Psoas muscle (tissue), 8 donors: ENCODE measurements around the gene NFIC. TPM values are rescaled to one million over a fixed set of nuclear protein-coding genes. Genes with fewer than 3 reads are reported as not detected.

Experiments used
- ATAC-seq, 4 donors: fragments of 200-7000 bp; cut with Tn5 transposase; one replicate each; pipeline ENCODE4 v1.9.1; 2020; ENCODE audit warnings: moderate library complexity in 3 of 4, mild to moderate bottlenecking in 2 of 4
- DNase-seq, 2 donors: peaks; one replicate each; pipeline ENCODE4 v3.0.0-alpha.2; 2020
- H3K27ac ChIP-seq: fragments of 200-600 bp; one replicate; pipeline ENCODE4 v1.8.0; 2022
- H3K27me3 ChIP-seq, 3 donors: fragments of 200-600 bp in 1 of 3; one replicate each; pipeline versions ENCODE4 v1.6.1 to v1.8.0; 2013 to 2022; ENCODE audit warnings: low read length in 2 of 3, mild to moderate bottlenecking in 2 of 3, moderate library complexity in 1 of 3; ENCODE audit not compliant: insufficient read depth in 3 of 3
- H3K36me3 ChIP-seq, 2 donors: fragments of 200-600 bp in 1 of 2; one replicate each; pipeline versions ENCODE4 v1.6.1 to v1.8.0; 2013 to 2022; ENCODE audit warnings: low read depth in 1 of 2, mild to moderate bottlenecking in 1 of 2, moderate library complexity in 1 of 2; ENCODE audit not compliant: insufficient read depth in 1 of 2
- H3K4me1 ChIP-seq: fragments of 200-600 bp; one replicate; pipeline ENCODE4 v1.8.0; 2022
- H3K4me3 ChIP-seq: fragments of 200-600 bp; one replicate; pipeline ENCODE4 v1.8.0; 2022; ENCODE audit warnings: mild to moderate bottlenecking
- H3K9me3 ChIP-seq: fragments of 200-600 bp; one replicate; pipeline ENCODE4 v1.8.0; 2022
- WGBS, 3 donors: extraction: QIAGEN DNeasy Blood & Tissue Kit; methylation state at CpG; one replicate each; pipeline versions ENCODE4 v1.1.6 to v1.1.7; 2013; 5-methylcytosine and 5-hydroxymethylcytosine counted together
- intact Hi-C, 2 donors: fragments of 100-400 bp; cut with DNase I; formaldehyde crosslinking; loops; one replicate each; pipeline versions ENCODE4 v1.11.0 to v1.14.2; 2022
- long read RNA-seq, 2 donors: library from polyadenylated mRNA; unstranded; transcript quantifications; one replicate each; pipeline ENCODE4 v2.0.0, GENCODE V29; 2021
- polyA plus RNA-seq, 3 donors: library from polyadenylated mRNA; stranded (reverse); fragments of 200-250 nt; gene quantifications; one replicate each; pipeline ENCODE4 v1.2.3, GENCODE V29; 2013
- total RNA-seq, 4 donors: library from RNA; stranded (reverse); fragmentation: NEBNext Ultra II Directional in 2 of 4; extraction: Animal tissue kit (Norgen Biotek cat#: 25700) in 2 of 4; gene quantifications; one replicate each; pipeline versions ENCODE4 v1.2.1 to v1.2.4, GENCODE V29; 2021 to 2023
- TF ChIP-seq, protein P1 (sequence below): fragments of 200-600 bp; IDR thresholded peaks from one replicate; pipeline ENCODE4 v1.8.0; 2022; ENCODE audit warnings: antibody characterized with exemption
- donor health status: healthy with polysubstance abuse.
- donor health status: DM: no; HTN: no; CAD: no; lungs with moderate emphysema.
- donor health status: Bipolar disorder and iron deficiency.
- donor health status: healthy.
- donor health status: DM: yes; HTN: yes; CAD: no.
- donor health status: DM: no; HTN: no; CAD: no.
- donor health status: DM: no; HTN: no; CAD: no.
- donor health status: DM: yes; HTN: yes; CAD: no.

NFIC gene
- total RNA-seq: 100 to 1,000 TPM; 209 to 439 (median 325) TPM
- 100 to 1,000 TPM in 2 of 3 donors, 10 to 100 TPM in 1; 100.0 to 270 (median 165) TPM for polyA plus RNA-seq
- long read RNA-seq, donor 1, full-length matches to known transcripts: 89 of 150 reads
- long read RNA-seq, donor 1, partial matches to known transcripts: 11 of 150 reads
- long read RNA-seq, donor 1, other reads (novel, unspliced or antisense): 50 of 150 reads
- long read RNA-seq, donor 2, full-length matches to known transcripts: 207 of 518 reads
- long read RNA-seq, donor 2, partial matches to known transcripts: 91 of 518 reads
- long read RNA-seq, donor 2, other reads (novel, unspliced or antisense): 220 of 518 reads

DNA sequence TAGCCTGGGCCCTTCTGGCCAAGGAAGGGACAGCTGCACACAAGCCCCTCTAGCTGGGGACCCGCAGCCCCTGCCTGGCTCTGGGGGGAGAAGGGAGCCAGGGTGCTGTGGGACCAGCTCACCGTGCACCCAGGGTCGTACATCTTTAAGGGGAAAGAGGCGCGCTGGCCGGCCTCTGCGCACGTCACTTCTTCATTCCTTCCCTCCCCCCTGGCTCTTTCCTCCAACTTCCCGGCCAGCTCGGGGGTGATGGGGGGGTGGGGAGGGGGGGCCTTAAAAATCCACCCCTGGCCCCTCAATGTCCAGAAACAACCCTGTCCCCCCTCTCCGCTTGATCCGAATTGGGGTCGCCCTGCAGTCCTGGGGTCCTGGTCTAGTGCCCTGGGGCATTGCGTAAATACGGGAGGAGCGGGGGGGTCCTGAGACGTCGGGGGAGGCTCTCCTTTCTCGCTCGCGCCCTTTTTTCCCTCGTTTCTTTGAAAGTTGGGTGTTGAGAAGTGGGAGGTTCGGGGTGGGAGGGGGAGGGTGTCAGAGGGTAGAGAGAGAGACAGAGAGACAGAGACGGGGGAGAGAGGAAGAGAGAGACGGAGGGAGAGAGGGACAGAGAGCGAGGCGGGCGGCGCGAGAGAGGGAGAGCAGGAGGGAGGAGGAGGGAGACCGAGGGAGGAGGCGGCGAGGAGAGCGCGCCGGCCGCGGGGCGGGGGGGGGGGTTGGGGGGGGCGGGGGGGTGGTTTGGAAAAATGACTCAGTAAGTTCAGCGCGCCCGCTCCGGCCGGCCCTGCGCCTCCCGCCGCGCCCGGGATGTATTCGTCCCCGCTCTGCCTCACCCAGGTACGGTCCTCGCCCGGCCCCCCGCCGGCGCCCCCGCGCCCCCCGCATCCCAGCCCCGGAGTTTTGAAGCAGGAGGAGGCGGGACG is at the start of gene NFIC:
NFIC (plus strand) TSS at position 748 of the 917 bp plus-strand sequence; CDS start at position 802, 54 bp downstream.
- no peaks in the 10 kb centered on the region for H3K36me3 ChIP-seq
- H3K27ac ChIP-seq: peak within 1 kb of the TSS; percentile 97
- DNase-seq (peak; percentile 84 to 94), ATAC-seq (peak; percentile 55 to 59 (median 59))
- intact Hi-C loops: loop anchor here (2.0 to 5.0 kb wide), 2 partner anchors 39 to 41 kb away; no protein-coding TSS in a partner anchor
- H3K27me3 ChIP-seq: no peaks in the 10 kb centered on the region
- H3K9me3 ChIP-seq: no peaks in the 10 kb centered on the region
- TF ChIP-seq, protein P1, sequence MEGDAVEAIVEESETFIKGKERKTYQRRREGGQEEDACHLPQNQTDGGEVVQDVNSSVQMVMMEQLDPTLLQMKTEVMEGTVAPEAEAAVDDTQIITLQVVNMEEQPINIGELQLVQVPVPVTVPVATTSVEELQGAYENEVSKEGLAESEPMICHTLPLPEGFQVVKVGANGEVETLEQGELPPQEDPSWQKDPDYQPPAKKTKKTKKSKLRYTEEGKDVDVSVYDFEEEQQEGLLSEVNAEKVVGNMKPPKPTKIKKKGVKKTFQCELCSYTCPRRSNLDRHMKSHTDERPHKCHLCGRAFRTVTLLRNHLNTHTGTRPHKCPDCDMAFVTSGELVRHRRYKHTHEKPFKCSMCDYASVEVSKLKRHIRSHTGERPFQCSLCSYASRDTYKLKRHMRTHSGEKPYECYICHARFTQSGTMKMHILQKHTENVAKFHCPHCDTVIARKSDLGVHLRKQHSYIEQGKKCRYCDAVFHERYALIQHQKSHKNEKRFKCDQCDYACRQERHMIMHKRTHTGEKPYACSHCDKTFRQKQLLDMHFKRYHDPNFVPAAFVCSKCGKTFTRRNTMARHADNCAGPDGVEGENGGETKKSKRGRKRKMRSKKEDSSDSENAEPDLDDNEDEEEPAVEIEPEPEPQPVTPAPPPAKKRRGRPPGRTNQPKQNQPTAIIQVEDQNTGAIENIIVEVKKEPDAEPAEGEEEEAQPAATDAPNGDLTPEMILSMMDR: no peak
- WGBS, 3 donors: 0 to 1% (median 1%) methylated on average over 22 to 54 of the region's 64 CpGs
- H3K4me3 ChIP-seq: peak within 1 kb of the TSS; percentile 85
- peaks cover 52% of the 10 kb centered on the region for H3K4me1 ChIP-seq

DNA sequence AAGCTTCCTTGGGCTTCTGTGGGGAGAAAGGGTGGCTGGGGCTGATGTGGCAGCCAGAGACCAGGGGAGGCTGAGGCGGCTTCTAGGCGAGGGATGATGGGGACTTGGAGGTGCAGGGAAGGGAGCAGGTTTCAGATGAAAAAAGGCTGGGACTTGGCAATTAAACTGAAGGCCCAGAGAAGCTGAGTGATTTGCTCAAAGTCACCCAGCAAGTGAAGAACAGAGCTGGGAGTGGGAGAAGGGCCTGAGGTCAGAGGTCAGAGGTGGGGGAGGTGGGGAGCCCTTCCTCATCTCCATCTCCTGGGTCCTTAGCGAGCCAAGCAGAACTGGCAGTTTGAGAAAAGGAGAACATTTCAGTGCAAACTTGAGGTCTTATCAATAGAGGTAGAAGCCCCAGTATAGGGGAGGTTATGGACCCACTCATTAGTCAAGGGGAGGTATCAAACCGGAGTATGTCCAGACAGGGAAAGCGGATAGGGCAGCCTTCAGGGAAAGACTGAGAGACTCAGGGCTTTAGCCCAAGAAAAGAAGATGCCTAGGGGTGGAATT is 49.6 kb upstream of the NFIC start:
- no peaks in the 10 kb centered on the region for H3K36me3 ChIP-seq
- no peaks in the 10 kb centered on the region for H3K9me3 ChIP-seq
- no peak for DNase-seq
- no peak overlapping the region for H3K27ac ChIP-seq
- H3K27me3 ChIP-seq: peaks cover 0 to 54% (median 29%) of the 10 kb centered on the region in 3 donors
- ATAC-seq: no peak
- no peaks in the 10 kb centered on the region for H3K4me1 ChIP-seq
- TF ChIP-seq, protein P1: no peak
- no peak overlapping the region for H3K4me3 ChIP-seq
- intact Hi-C loops: no loop called here
- WGBS, 3 donors: 71 to 79% (median 74%) methylated on average over 5 of the region's 5 CpGs

DNA sequence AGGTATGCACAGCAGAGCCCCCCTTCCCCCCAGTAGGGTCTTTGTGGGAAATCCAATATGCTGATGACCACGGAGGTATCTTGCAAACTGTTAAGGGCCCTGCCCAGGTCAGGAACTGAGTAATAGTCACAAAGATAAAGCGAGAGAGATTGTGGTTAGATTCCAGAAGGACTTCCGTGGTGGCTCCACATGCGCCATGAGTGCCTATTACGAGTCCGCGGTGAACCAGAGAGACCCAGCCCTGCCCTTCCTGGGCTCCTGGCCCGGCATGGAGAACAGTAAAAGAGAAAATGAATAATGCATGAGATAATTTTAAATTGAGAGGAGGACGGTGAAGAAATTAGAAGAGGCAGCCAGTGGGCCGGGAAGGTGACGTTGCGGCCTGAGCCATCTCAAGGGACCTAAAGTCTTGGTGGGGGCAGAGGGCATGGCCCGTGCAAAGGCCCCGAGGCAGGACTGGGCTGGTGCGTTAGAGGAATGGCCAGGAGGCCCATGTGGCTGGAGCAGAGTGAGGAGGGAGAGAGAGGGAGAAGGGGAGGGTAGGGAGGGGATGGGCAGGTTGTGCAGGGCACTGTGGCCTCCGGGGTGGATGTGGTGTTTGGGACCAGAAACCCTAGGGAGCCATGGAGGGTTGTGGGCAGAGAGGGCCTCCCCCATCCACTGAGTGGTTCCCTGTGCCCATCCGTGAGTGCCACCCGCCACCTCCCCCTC is 46.6 kb upstream of the NFIC start:
- H3K27me3 ChIP-seq: peaks cover 0 to 33% (median 16%) of the 10 kb centered on the region in 3 donors
- no peaks in the 10 kb centered on the region for H3K9me3 ChIP-seq
- TF ChIP-seq, protein P1: no peak
- no peaks in the 10 kb centered on the region for H3K4me1 ChIP-seq
- H3K4me3 ChIP-seq: no peak overlapping the region
- ATAC-seq: no peak
- WGBS, 3 donors: 48 to 65% (median 50%) methylated on average over 17 to 18 of the region's 18 CpGs
- no peak for DNase-seq
- intact Hi-C loops: no loop called here
- no peak overlapping the region for H3K27ac ChIP-seq
- no peaks in the 10 kb centered on the region for H3K36me3 ChIP-seq

DNA sequence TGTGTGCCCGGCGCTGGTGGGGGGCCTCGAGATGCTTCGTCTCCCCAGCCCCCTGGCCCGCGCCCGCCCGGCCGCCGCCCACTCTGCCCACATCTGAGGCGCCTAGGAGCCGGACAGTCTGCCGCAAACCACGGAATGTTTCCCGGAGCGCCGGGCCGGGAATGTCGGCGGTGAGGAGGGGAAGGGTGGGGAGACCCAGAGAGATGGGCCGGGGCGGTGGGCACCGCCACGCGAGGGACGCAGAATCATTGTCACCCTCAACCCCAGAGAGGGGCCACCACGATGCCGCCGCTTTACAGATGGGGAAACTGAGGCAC is 46.1 kb upstream of the NFIC start:
- Histone ChIP-seq H3K4me3 (no peak overlapping the region), H3K27me3 (peaks cover 0 to 30% (median 14%) of the 10 kb centered on the region in 3 donors), H3K4me1 (no peaks in the 10 kb centered on the region), H3K36me3 (no peaks in the 10 kb centered on the region), H3K9me3 (no peaks in the 10 kb centered on the region), H3K27ac (no peak overlapping the region)
- ATAC-seq (no peak), DNase-seq (no peak)
- intact Hi-C loops: no loop called here
- TF ChIP-seq, protein P1: no peak
- 48 to 69% (median 55%) methylated on average over 20 to 29 of the region's 29 CpGs for WGBS, 3 donors
